Panc1 (cell line): Measurements from ENCODE around the gene NFATC3.

Experiments used
- TCF7L2 ChIP-seq: IDR thresholded peaks from 2 replicates; pipeline ENCODE4 v1.6.1; 2011; ENCODE audit warnings: mild to moderate bottlenecking, low read depth, low read length, inconsistent platforms
- TF ChIP-seq, protein P1 (sequence below): fragments of 450-650 bp; IDR thresholded peaks from 2 replicates; pipeline ENCODE4 v1.5.1; 2017; ENCODE audit warnings: mild to moderate bottlenecking

- TF ChIP-seq, protein P1, sequence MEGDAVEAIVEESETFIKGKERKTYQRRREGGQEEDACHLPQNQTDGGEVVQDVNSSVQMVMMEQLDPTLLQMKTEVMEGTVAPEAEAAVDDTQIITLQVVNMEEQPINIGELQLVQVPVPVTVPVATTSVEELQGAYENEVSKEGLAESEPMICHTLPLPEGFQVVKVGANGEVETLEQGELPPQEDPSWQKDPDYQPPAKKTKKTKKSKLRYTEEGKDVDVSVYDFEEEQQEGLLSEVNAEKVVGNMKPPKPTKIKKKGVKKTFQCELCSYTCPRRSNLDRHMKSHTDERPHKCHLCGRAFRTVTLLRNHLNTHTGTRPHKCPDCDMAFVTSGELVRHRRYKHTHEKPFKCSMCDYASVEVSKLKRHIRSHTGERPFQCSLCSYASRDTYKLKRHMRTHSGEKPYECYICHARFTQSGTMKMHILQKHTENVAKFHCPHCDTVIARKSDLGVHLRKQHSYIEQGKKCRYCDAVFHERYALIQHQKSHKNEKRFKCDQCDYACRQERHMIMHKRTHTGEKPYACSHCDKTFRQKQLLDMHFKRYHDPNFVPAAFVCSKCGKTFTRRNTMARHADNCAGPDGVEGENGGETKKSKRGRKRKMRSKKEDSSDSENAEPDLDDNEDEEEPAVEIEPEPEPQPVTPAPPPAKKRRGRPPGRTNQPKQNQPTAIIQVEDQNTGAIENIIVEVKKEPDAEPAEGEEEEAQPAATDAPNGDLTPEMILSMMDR = no peak
- TF ChIP-seq TCF7L2 = no peak
Observed at GRCh38 chr16:68216240-68216639, 131.1 kb downstream of the NFATC3 start.
